GM19351 (cell line): Measurements from ENCODE around the gene TGDS.
"Not testable (repeated sequence)": the region's sequence is repeated elsewhere in the genome, so short reads cannot be mapped to it uniquely, and the experiment has no call there.

Source experiments
- ATAC-seq: cut with Tn5 transposase; IDR thresholded peaks from one replicate; pipeline ENCODE4 v1.9.1; 2021; ENCODE audit warnings: mild to moderate bottlenecking, moderate library complexity; ENCODE audit not compliant: unreplicated experiment

Gene TGDS

GRCh38 chr13:94556041-94556440 lies 39.9 kb downstream of the TGDS start:
- no peak for ATAC-seq

- ATAC-seq, result no peak
Measured at GRCh38 chr13:94553766-94554165, 42.2 kb downstream of the TGDS start.

- ATAC-seq, result no peak
Measured at GRCh38 chr13:94552095-94552494, 43.9 kb downstream of the TGDS start.

GRCh38 chr13:94550062-94550738 lies 45.8 kb downstream of the TGDS start:
- peak; percentile 14 for ATAC-seq

- peak; percentile 83 for ATAC-seq
Measured at GRCh38 chr13:94549232-94550061, 46.5 kb downstream of the TGDS start.

- peak; percentile 60 for ATAC-seq
Measured at GRCh38 chr13:94548821-94549231, 47.1 kb downstream of the TGDS start.

GRCh38 chr13:94548382-94548781 lies 47.6 kb downstream of the TGDS start:
- no peak for ATAC-seq

GRCh38 chr13:94546061-94546839 lies 49.7 kb downstream of the TGDS start:
- ATAC-seq, result no peak

GRCh38 chr13:94544922-94545321 lies 51.0 kb downstream of the TGDS start:
- no peak for ATAC-seq

- no peak for ATAC-seq
Measured at GRCh38 chr13:94542917-94543316, 53.0 kb downstream of the TGDS start.

GRCh38 chr13:94537740-94538630 lies 58.0 kb downstream of the TGDS start:
- no peak for ATAC-seq

- no peak for ATAC-seq
Measured at GRCh38 chr13:94535775-94536174, 60.2 kb downstream of the TGDS start.

- ATAC-seq, result no peak
Measured at GRCh38 chr13:94535231-94535630, 60.7 kb downstream of the TGDS start.

- ATAC-seq, result no peak
Measured at GRCh38 chr13:94534166-94534565, 61.8 kb downstream of the TGDS start.

GRCh38 chr13:94532278-94532677 lies 63.7 kb downstream of the TGDS start:
- ATAC-seq, result not testable (repeated sequence)

GRCh38 chr13:94526956-94527355 lies 69.0 kb downstream of the TGDS start:
- not testable (repeated sequence) for ATAC-seq

- no peak for ATAC-seq
Measured at GRCh38 chr13:94525781-94526180, 70.2 kb downstream of the TGDS start.

GRCh38 chr13:94524407-94524806 lies 71.5 kb downstream of the TGDS start:
- ATAC-seq, result no peak
